NCI-H1092 (cell line): Measurements from ENCODE around the gene KCNJ6.
"Not testable (repeated sequence)": the region's sequence is repeated elsewhere in the genome, so short reads cannot be mapped to it uniquely, and the experiment has no call there.

Experiments used
- DNase-seq: peaks from one replicate; lab custom pipeline; 2025; lab: John Stamatoyannopoulos, UW

Gene KCNJ6

DNA sequence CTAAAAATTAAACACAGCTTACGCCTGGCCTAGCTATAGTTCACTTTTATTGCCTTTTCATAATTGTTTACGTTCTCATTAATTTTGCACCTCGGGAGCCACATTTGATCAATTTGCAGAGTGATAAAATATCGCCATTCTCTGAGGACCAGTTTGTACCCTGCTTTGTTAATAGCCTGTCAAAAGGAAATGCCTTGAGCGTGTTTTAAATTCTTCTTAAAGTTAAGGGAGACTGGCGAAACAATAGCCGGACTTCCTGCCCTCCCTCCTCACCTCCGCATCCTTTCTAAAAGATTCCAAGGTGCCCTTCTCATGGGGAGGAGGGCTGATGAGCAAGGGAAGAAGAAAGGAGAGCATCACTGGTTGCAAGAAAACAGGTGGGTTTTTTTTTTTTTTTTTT is 271.6 kb downstream of the KCNJ6 start:
- DNase-seq, result no peak

DNA sequence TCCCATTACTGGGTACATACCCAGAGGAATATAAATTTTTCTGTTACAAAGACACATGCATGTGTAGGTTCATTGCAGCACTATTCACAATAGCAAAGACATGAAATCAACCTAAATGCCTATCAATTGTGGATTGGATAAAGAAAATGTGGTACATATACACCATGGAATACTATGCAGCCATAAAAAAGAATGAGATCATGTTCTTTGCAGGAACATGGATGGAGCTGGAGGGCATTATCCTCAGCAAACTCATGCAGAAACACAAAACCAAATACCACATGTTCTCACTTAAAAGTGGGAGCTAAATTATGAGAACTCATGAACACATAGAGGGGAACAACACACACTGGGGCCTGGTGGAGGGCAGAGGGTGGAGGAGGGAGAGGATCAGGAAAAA is 272.4 kb downstream of the KCNJ6 start:
- not testable (repeated sequence) for DNase-seq

DNA sequence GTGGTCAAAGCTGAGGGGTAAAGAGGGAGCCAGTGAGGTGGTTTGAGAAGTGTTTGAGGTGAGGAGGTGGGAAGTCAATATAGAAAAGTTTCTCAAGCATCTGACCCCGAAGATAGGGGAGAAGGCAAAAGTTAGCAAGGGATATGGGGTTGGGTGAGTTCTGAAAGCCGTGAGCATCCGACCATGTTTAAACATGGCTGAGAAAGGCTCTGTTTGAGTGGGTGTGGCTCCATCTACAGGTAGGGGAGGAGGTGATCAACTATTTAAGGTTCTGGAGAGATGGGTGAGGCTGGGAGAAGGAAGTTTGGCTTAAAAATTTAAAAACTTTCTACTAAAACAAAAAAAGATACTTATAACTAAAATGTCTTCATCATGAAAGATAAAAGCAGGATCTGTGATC is 273.8 kb downstream of the KCNJ6 start:
- DNase-seq, result no peak

DNA sequence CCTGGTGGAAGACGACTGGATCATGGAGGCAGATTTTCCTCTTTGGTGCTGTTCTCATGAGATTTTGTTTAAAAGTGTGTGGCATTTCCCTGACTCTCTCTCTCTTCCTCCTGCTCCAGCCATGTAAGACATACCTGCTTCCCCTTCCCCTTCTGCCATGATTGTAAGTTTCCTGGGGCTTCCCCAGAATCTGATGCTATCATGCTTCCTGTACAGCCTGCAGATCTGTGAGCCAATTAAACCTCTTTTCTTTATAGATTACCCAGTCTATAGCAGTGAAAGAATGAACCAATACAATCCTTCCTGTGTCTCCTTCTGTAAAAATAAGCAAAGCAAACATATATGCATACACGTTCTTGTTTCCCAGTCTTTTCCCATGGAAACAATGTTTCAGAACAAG is 276.5 kb downstream of the KCNJ6 start:
- no peak for DNase-seq

DNA sequence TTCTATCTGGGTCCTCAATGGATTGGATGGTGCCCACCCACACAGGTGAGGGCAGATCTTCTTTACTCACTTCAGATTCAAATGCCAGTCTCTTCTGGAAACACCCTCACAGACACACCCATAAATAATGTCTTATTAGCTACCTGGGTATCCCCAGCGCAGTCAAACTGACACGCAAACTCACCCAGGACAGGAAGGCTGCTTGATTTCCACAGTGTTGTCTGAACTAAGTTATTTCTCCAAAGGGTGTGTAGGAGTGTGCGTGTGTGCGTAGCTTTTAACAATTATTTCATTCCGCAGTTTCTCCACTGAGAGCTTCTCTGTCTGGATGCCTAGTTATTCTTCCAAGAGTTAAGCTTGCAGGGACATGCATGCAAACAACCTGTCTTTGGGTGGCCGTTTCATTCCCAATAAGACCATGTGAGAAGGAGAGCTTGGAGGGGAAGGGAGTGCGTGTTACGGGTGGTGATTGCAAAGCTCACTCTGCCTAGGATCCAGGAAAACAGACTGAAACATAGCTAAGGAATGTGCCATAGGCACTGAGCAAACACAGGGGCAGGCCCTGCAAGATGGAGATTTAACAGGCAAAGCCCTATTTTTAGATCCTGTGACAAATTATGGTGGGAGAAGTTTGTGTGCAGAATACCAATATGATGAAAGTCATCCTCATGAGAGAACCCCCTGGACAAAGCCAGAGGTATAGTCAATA is 280.0 kb downstream of the KCNJ6 start:
- DNase-seq, result no peak

DNA sequence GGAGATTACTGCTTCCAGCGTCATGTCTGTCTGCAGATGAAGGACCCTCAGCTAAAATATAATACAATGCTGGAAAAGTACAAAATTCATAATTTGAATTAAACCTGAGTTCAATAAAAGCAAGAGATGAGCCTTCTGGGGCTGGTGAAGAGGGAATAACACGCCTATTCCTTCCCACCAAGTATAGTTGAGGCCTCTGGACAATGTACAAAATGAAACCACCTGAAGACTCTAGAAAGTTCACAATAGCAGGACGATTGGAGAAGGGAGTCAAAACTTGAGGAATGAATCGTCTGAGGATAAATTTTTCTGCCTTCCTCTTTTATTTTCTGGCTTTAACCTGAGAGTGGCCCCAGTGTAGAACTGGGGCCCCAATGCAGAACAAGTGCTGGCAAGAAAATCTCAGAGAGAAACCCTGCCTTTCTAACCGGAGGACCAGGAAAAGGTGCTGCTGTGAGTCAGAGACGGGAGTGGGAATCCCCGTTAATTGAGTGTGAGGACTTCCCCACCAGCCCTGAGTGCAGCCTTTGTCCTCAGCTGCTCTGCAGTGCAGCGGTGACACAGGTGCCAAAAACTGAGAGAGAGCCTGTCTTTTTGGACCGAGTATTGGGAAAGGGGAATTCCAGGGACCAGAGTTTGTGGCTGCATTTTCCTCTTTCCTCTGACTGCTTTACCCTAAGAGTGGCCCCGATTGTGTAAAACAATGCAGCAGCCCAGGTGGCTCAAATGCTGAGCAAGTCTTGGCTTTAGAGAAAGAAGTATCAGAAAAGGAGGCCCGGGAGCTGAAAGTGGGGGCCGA is 284.7 kb downstream of the KCNJ6 start:
- DNase-seq, result no peak

DNA sequence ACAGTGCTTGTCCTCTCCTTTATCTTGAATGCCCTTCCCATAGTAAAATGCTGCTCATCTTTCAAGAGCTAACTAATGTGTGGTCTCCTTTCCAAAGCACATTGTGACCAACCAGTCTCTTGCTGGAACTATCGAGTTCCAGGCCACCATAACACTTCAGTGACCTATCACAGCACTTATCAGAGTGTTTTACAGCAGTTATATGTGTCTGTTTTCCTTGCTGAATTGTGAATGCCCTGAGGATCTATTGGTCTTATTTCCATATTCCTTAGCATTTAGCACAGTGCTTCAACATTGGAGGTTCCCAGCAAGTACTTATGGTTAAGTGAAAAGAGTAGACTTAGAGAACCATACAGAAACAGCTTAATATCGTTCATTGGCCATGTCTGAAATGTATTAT is 285.4 kb downstream of the KCNJ6 start:
- DNase-seq, result no peak

DNA sequence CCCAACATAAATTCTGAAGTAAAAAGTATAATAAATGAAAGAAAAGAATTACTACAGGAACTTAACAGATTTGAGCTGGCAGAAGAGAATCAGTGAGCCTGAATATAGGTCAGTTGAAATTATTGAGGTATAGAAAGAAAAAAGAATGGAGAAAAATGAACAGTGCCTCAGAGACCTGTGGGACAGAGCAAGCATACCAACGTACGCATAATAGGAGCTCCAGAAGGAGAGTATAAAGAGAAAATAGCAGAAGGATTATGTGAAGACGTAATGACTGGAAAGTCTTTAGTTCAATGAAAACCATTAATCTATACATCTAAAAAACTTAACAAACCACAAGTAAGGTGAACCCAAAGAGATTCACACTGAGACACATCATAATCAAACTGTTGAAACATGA is 287.9 kb downstream of the KCNJ6 start:
- no peak for DNase-seq

DNA sequence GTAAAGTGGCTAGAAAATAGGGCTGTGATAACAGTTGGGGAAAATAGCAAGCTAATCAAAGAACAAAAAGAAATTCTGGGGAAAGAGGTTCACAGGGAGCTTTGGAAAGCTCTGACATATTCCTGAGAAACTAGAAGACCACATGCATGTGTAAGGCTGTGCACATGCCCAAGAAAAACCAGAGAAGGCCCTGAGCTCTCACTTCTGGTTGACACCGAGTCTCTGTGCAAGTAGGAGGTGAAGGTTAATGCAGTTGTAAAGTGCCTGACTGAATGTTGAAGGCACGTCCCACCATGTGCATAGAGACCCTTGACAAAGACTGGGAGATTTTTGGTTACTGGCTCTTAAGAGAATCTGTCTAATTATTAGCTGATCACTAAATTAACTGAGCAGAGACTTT is 288.7 kb downstream of the KCNJ6 start:
- DNase-seq, result no peak

DNA sequence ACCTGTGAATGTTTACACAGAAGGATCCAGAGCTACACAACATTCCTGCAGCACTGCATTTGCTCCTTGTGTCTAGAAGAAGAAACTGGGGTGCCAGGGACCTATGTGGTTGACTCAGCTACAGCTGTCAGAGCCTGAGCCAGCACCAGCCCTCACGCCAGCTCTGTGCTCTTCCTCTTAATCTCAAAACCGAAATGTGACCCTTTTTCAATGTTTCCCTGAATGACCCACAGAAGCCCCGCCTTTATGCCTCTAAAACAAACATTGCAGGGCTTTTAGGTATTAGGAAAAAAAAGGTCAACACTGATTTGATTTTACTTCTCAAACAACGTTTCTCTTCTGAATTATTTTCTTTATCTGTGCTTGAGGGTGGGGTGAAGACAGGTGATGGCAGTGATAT is 289.2 kb downstream of the KCNJ6 start:
- DNase-seq, result no peak

DNA sequence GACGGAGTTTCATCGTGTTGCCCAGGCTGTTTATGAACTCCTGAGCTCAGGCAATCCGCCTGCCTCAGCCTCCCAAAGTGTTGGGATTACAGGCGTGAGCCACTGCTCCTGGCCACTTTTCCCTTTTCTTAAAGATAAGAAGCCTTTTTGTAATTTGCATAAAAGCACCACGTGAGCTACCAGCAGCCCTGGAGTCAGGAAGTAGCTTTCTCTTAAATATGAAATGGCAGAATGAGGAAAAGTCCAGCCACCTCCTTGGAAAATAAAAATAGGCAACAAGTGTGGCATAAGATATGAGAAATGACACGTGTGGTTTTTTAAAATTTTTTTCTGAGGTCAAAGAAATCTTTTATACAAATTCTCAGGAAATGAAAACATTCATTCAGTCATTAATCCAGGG is 289.9 kb downstream of the KCNJ6 start:
- DNase-seq, result no peak

DNA sequence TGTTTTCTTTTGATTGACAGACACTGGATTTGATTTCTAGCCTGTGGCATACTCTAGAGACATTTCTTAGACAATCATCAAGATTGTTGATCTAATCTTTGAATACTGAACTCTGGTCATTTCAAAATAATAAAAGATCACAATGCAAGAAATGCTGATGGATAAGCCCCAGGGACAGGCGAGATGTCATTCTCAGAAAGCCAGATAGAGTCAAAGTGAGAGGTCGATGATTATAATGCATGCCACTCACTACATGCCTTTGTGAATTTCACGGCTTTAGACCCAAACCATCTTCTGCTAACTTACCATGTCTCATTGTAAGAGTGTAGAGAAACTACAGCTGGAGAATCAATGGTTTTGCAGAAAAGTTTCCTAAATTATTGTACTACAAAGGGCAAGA is 292.6 kb downstream of the KCNJ6 start:
- DNase-seq, result no peak

DNA sequence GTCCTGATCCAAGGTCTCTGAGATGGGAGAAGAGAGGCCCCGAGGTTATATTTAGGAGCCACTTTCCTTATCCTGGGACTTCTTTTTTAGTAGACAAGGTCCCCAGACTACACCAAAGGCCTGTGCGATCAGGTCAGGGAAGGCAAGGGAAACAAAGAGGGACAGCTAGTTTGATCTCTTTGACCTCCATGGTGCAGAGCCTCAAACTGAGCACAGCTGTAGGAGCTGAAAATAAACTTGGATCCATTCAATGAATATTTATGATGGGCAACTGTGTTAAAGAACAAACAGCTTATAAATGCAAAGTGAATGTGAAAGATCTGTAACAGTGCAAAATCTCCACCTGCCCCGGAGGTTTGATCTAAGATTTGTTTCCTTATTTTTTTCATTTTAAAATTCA is 293.1 kb downstream of the KCNJ6 start:
- no peak for DNase-seq

DNA sequence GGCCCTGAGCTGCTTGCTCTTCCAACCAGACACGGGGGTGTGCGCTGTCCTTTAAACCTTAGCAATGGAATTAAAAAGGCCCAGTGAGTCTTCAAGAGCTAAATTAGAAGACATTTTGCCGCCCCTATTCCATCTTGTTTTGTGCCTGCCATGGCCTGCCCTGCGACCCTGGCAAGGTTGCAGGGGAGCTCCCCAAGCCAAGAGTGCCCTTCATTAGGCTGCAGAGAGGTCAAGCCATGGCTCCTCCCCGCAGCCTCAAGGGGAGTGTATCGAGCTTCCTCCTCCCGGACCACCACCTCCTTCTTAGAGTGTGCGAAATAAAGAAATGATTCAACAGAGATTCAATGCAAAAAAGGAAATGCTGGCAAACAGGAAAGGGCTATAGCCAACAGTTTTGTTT is 293.5 kb downstream of the KCNJ6 start:
- no peak for DNase-seq

DNA sequence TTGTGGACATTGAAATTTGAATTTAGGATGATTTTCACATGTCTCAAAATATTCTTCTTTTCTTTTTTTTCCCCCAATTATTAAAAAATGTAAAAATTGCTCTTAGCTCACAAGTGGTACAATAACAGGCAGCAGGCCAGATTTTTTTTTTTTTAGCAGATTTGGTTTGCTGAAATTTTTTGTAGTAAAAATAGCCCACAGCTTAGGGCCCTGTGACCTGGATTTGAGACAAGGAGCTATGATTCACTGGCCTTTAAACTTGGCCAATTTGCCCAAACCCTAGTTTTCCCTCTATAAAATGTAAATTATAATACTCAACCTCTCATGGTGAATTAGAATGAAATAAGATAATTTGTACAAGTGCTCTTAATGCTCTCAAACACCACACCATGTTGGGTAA is 295.9 kb downstream of the KCNJ6 start:
- no peak for DNase-seq

DNA sequence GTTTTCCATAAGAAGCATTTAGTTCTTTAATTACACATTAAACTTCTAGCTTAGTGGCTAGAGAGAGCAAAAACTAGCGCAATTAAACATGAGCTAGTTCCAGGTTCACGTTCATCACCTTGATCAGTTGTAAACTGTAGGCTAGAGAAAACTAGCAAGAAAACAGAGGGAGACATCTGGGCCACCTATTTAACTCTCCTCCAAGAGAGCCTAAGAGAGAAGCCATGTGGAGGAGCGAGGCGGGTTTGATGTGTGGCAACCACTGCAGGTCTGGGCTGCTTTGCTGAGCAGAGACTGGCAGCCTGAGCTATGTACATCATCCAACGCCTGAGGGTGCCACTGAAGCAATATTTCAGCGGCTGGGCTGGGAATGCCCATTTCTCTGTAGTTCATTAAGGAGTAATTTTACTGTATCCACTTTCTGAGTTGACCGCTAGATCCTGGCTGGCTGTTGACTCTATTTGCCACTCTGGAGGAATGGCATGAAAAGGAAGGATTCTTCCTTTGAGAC is 296.7 kb downstream of the KCNJ6 start:
- no peak for DNase-seq

DNA sequence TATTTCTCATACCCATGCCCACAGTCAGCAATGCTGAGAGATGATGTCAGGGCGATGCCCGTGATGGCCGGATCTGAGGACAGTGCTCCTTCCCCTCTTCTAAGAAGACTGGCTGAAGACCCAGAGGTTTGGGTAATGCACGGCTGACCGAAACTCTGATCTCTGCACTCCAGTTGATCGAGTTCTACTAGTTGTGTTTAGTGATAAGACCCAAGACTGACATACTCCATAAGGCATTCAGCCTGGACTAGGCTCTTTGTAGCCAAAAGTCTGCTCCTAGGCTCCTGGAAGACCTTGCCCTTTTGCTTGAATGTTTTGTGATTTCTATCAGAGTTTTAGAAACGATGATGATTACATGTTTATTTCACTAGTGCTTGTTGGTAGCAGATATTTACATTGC is 298.2 kb downstream of the KCNJ6 start:
- no peak for DNase-seq

DNA sequence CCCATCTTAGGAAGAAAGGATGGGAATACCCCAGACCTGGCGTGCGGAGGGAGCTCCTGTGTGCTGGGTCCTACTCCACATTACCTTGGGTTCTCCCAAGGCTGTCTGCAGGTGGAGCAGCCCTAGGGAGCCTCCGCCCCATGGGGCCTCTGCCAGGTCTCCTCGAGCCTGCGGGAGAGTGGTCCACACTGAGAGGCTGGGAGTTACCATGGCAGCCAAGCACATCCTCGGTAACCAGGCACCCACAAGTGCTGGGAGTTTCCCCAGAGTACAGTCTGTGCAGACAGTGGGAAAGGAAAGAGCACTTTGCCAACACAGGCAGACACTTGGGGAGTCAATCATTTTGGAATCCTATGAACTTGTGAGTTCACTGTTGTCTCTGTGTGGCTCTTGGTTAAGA is 300.3 kb downstream of the KCNJ6 start:
- no peak for DNase-seq

DNA sequence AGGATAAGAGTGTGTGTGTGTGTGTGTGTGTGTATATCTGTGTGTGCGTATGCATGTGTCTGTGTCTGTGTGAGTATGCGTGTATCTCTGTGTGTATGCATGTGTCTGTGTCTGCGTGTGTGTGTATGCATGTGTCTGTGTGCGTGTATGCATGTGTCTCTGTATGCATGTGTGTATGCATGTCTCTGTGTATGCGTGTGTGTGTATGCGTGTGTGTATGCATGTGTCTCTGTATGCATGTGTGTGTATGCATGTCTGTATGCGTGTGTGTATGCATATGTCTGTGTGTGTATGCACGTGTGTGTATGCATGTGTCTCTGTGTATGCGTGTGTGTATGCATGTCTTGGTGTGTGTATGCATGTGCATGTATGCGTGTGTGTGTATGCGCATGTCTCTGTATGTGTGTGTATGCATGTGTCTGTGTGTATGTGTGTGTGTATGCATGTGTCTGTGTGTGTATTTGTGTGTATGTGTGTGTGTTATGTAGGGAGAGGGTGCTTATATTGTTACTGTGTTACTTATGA is 301.8 kb downstream of the KCNJ6 start:
- no peak for DNase-seq

DNA sequence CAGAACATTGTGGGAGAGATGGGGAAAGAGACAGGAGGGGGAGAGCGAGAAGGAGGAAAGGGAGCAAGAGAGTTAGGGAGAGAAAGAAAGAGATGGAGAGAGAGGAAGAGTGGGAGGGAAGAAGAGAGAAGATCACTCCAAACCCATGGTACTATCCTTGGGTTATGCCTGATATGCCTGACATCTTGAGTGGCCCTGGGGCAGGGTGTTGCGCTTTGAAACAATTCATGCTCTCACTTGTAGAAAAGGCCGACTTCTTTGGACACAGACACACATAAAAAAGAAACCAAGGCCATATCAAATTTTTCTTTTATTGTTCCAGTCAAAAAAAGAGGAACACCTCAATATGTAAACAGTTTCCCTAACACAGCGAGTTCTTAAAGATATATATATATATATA is 309.2 kb downstream of the KCNJ6 start:
- DNase-seq, result no peak

DNA sequence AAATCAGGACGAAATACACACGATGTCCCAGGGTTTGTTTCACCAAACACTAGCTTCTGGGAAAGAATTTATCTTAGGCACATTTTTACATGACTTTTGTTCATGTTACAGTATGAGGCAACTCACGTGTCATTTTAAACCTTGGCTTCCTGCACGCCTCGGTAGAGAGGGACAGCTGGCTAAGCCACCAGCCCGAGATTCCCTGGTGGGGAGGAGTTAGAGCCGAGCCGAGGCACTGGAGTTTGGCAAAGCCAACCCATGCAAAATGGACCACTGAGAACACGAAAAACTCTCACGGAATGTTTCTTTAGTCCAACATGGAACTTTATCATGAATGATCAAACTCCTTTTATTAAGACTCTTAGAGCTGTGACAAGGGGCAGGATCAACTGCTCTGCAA is 309.7 kb downstream of the KCNJ6 start:
- no peak for DNase-seq

DNA sequence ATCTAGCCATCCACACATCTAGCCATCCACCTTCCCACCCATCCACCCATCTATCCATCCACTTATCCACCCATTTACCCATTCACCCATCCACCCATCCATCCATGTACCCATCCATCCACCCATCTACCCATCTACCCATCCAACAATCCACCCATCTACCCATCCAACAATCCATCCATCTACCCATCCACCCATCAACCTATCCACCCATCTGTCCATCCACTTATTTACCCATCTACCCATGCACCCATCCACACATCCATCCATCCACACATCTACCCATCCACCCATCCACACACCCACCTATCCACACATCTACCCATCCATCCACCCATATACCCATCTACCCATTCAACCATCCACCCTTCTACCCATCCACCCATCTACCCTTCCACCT is 311.3 kb downstream of the KCNJ6 start:
- no peak for DNase-seq

DNA sequence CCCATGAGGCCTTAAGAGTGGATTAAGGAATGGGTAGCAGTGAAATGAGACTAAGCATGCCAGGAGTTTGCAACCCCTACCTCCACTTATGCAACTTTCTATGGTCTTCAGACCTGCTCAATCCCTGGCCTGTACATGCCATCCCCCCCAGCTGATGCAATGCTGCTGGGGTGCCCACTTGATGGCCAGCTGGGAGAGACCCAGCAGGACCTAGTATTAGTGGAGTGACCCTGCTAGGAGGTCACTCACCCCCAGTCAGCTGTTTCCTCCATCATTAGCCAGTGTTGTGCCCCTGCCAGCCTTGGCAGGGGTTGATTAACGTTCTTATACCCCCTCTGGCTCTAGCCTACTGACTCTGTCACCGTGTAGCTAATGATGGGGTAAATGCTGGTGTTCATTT is 313.1 kb downstream of the KCNJ6 start:
- DNase-seq, result no peak
